GM12892 (cell line): ENCODE data around the gene CDC14A.

ENCODE experiments used
- POLR2A ChIP-seq: IDR thresholded peaks from 2 replicates; pipeline ENCODE4 v1.6.1; 2011; ENCODE audit warnings: low read depth, low read length, control low read depth
- POLR2AphosphoS5 ChIP-seq: IDR thresholded peaks from 2 replicates; pipeline ENCODE4 v1.6.1; 2011; ENCODE audit warnings: low read depth, low read length, control low read depth
- TAF1 ChIP-seq: IDR thresholded peaks from 2 replicates; pipeline ENCODE4 v1.6.1; 2011; ENCODE audit warnings: low read depth, mild to moderate bottlenecking, control low read depth, low read length, borderline replicate concordance

GRCh38 chr1:100497796-100498195, 145.5 kb downstream of the CDC14A start:
- TF ChIP-seq POLR2A (no peak), POLR2AphosphoS5 (no peak), TAF1 (no peak)
